Small intestine (tissue), 7 donors: Measurements from ENCODE around the gene HIGD1A. TPM values are rescaled to one million over a fixed set of nuclear protein-coding genes. Genes with fewer than 3 reads are reported as not detected.

Experiments used
- DNase-seq, 2 donors: peaks; one replicate each; pipeline versions ENCODE4 v3.0.0 to v3.0.0-alpha.2; 2013
- FAIRE-seq: peaks from 2 replicates; lab custom pipeline; 2012; peaks lifted over from hg19 to GRCh38; lab: Jason Lieb, UNC
- H3K27ac ChIP-seq, 3 donors: one replicate each; pipeline ENCODE4 v1.5.1; 2013; ENCODE audit warnings: low read length in 2 of 3, mild to moderate bottlenecking in 2 of 3, control low read depth in 1 of 3, inconsistent platforms in 1 of 3, low read depth in 1 of 3, moderate library complexity in 1 of 3
- H3K27me3 ChIP-seq, 3 donors: one replicate each; pipeline ENCODE4 v1.6.1; 2013; ENCODE audit warnings: low read length in 3 of 3, inconsistent platforms in 1 of 3; ENCODE audit not compliant: control insufficient read depth in 3 of 3, insufficient read depth in 3 of 3
- H3K36me3 ChIP-seq, 3 donors: one replicate each; pipeline ENCODE4 v1.6.1; 2013; ENCODE audit warnings: low read length in 3 of 3, inconsistent platforms in 1 of 3, low read depth in 1 of 3, mild to moderate bottlenecking in 1 of 3, moderate library complexity in 1 of 3; ENCODE audit not compliant: control insufficient read depth in 3 of 3, insufficient read depth in 2 of 3
- H3K4me1 ChIP-seq, 3 donors: one replicate each; pipeline ENCODE4 v1.6.1; 2013; ENCODE audit warnings: low read length in 2 of 3, inconsistent platforms in 1 of 3, low read depth in 1 of 3, mild to moderate bottlenecking in 1 of 3, moderate library complexity in 1 of 3; ENCODE audit not compliant: control insufficient read depth in 3 of 3, insufficient read depth in 2 of 3
- H3K4me3 ChIP-seq, 3 donors: one replicate each; pipeline ENCODE4 v1.5.1; 2013; ENCODE audit warnings: low read length in 3 of 3, control low read depth in 1 of 3, inconsistent platforms in 1 of 3, low read depth in 1 of 3, mild to moderate bottlenecking in 1 of 3, moderate library complexity in 1 of 3
- H3K9me3 ChIP-seq, 2 donors: one replicate each; pipeline ENCODE4 v1.6.1; 2013; ENCODE audit warnings: low read depth in 1 of 2, low read length in 1 of 2; ENCODE audit not compliant: control insufficient read depth in 2 of 2, insufficient read depth in 1 of 2
- WGBS, 3 donors: extraction: QIAGEN DNeasy Blood & Tissue Kit; methylation state at CpG; one replicate each; pipeline ENCODE4 v1.1.7; 2013; 5-methylcytosine and 5-hydroxymethylcytosine counted together
- polyA plus RNA-seq, 4 donors: library from polyadenylated mRNA; stranded (reverse) in 3 of 4; unstranded in 1 of 4; fragments of 200-250 nt in 3 of 4; fragments of 120-200 nt in 1 of 4; gene quantifications; one replicate each; pipeline versions ENCODE4 v1.2.1 to v1.2.3, GENCODE V29; 2013
- donor health status: healthy with polysubstance abuse.
- donor health status: control.
- donor health status: control.
- donor health status: Bipolar disorder and iron deficiency.
- donor health status: healthy.

The HIGD1A gene
- polyA plus RNA-seq, 4 donors = 118 to 333 (median 255) TPM

- FAIRE-seq = peak; percentile 26
- 32 to 63% (median 52%) methylated on average over 5 of the region's 5 CpGs for WGBS, 3 donors
- Histone ChIP-seq H3K9me3 (peaks cover 0 to 5% of the 10 kb centered on the region in 2 donors), H3K27ac (peak overlapping the region in 2 of 3 donors; percentile 71 to 80), H3K4me1 (peaks cover 0 to 17% (median 4%) of the 10 kb centered on the region in 3 donors), H3K27me3 (no peaks in the 10 kb centered on the region), H3K36me3 (no peaks in the 10 kb centered on the region), H3K4me3 (no peak overlapping the region)
- peak; percentile 89 to 97 for DNase-seq
Observed at GRCh38 chr3:42755681-42756578, 48.4 kb downstream of the HIGD1A start.

- Histone ChIP-seq H3K36me3 (no peaks in the 10 kb centered on the region), H3K4me3 (no peak overlapping the region), H3K9me3 (peaks cover 0 to 5% of the 10 kb centered on the region in 2 donors), H3K27ac (no peak overlapping the region), H3K4me1 (peaks cover 0 to 17% (median 4%) of the 10 kb centered on the region in 3 donors), H3K27me3 (no peaks in the 10 kb centered on the region)
- no peak for DNase-seq
- WGBS, 3 donors = 93 to 96% (median 94%) methylated on average over 3 of the region's 3 CpGs
- FAIRE-seq = no peak
Observed at GRCh38 chr3:42753757-42754156, 50.5 kb downstream of the HIGD1A start.

- Histone ChIP-seq H3K27me3 (no peaks in the 10 kb centered on the region), H3K9me3 (peaks cover 0 to 5% of the 10 kb centered on the region in 2 donors), H3K36me3 (no peaks in the 10 kb centered on the region), H3K4me1 (peaks cover 0 to 17% (median 4%) of the 10 kb centered on the region in 3 donors), H3K4me3 (no peak overlapping the region), H3K27ac (no peak overlapping the region)
- 83 to 88% (median 86%) methylated on average over 4 of the region's 4 CpGs for WGBS, 3 donors
- DNase-seq = no peak
- no peak for FAIRE-seq
Observed at GRCh38 chr3:42752961-42753360, 51.3 kb downstream of the HIGD1A start.

GRCh38 chr3:42752441-42752840 lies 51.8 kb downstream of the HIGD1A start:
- Histone ChIP-seq H3K4me1 (peaks cover 0 to 17% (median 4%) of the 10 kb centered on the region in 3 donors), H3K27me3 (no peaks in the 10 kb centered on the region), H3K4me3 (no peak overlapping the region), H3K9me3 (peaks cover 0 to 5% of the 10 kb centered on the region in 2 donors), H3K36me3 (no peaks in the 10 kb centered on the region), H3K27ac (no peak overlapping the region)
- WGBS, 3 donors = 95 to 98% (median 96%) methylated on average over 9 of the region's 9 CpGs
- no peak for DNase-seq
- FAIRE-seq = no peak

- peaks cover 0 to 11% (median 4%) of the 10 kb centered on the region in 3 donors for H3K4me1 ChIP-seq
- no peaks in the 10 kb centered on the region for H3K27me3 ChIP-seq
- no peak overlapping the region for H3K4me3 ChIP-seq
- peaks cover 0 to under 1% of the 10 kb centered on the region in 2 donors for H3K9me3 ChIP-seq
- FAIRE-seq (no peak), DNase-seq (no peak)
- H3K36me3 ChIP-seq = no peaks in the 10 kb centered on the region
- WGBS, 3 donors = 68 to 75% (median 71%) methylated on average over 8 to 9 of the region's 9 CpGs
- no peak overlapping the region for H3K27ac ChIP-seq
Observed at GRCh38 chr3:42751609-42752008, 52.7 kb downstream of the HIGD1A start.

- 95 to 96% (median 96%) methylated on average over 7 of the region's 7 CpGs for WGBS, 3 donors
- no peaks in the 10 kb centered on the region for H3K9me3 ChIP-seq
- DNase-seq (no peak), FAIRE-seq (no peak)
- H3K27me3 ChIP-seq = no peaks in the 10 kb centered on the region
- peaks cover 0 to 6% (median 4%) of the 10 kb centered on the region in 3 donors for H3K4me1 ChIP-seq
- no peaks in the 10 kb centered on the region for H3K36me3 ChIP-seq
- H3K27ac ChIP-seq = no peak overlapping the region
- H3K4me3 ChIP-seq = no peak overlapping the region
Observed at GRCh38 chr3:42750834-42751233, 53.5 kb downstream of the HIGD1A start.

- Histone ChIP-seq H3K27me3 (no peaks in the 10 kb centered on the region), H3K36me3 (no peaks in the 10 kb centered on the region), H3K9me3 (no peaks in the 10 kb centered on the region), H3K4me1 (no peaks in the 10 kb centered on the region), H3K4me3 (no peak overlapping the region), H3K27ac (no peak overlapping the region)
- DNase-seq (no peak), FAIRE-seq (no peak)
- WGBS, 3 donors = 68 to 78% (median 70%) methylated on average over 10 of the region's 10 CpGs
Observed at GRCh38 chr3:42749753-42750231, 54.5 kb downstream of the HIGD1A start.

- FAIRE-seq (no peak), DNase-seq (no peak)
- Histone ChIP-seq H3K9me3 (no peaks in the 10 kb centered on the region), H3K36me3 (no peaks in the 10 kb centered on the region), H3K4me1 (no peaks in the 10 kb centered on the region), H3K27ac (no peak overlapping the region), H3K4me3 (no peak overlapping the region), H3K27me3 (no peaks in the 10 kb centered on the region)
- WGBS, 3 donors = 78 to 88% (median 83%) methylated on average over 10 of the region's 10 CpGs
Observed at GRCh38 chr3:42749025-42749752, 55.1 kb downstream of the HIGD1A start.
